ENCODE results near the gene WDR88.
"Not testable (repeated sequence)": the region's sequence is repeated elsewhere in the genome, so short reads cannot be mapped to it uniquely, and the experiment has no call there.

WDR88 gene

GRCh38 chr19:33199441-33200265 is 67.7 kb downstream of the WDR88 start:
- no peak for DNase-seq

GRCh38 chr19:33201473-33201872 is 69.6 kb downstream of the WDR88 start:
- DNase-seq: no peak

GRCh38 chr19:33201886-33202545 is 70.1 kb downstream of the WDR88 start:
- DNase-seq: no peak

- no peak for DNase-seq
Measured at GRCh38 chr19:33202546-33203507, 70.9 kb downstream of the WDR88 start.

- DNase-seq: no peak
Measured at GRCh38 chr19:33203529-33203928, 71.6 kb downstream of the WDR88 start.

- no peak for DNase-seq
Measured at GRCh38 chr19:33204136-33204973, 72.4 kb downstream of the WDR88 start.

- DNase-seq: no peak
Measured at GRCh38 chr19:33205110-33205509, 73.2 kb downstream of the WDR88 start.

GRCh38 chr19:33205531-33206260 is 73.8 kb downstream of the WDR88 start:
- DNase-seq: no peak

GRCh38 chr19:33206261-33207039 is 74.5 kb downstream of the WDR88 start:
- no peak for DNase-seq

GRCh38 chr19:33207040-33207620 is 75.2 kb downstream of the WDR88 start:
- no peak for DNase-seq

- no peak for DNase-seq
Measured at GRCh38 chr19:33207903-33208302, 76.0 kb downstream of the WDR88 start.

GRCh38 chr19:33208371-33208895 is 76.5 kb downstream of the WDR88 start:
- DNase-seq: no peak

GRCh38 chr19:33208904-33209849 is 77.3 kb downstream of the WDR88 start:
- no peak for DNase-seq

GRCh38 chr19:33209850-33210230 is 77.9 kb downstream of the WDR88 start:
- DNase-seq: not testable (repeated sequence)

GRCh38 chr19:33210266-33210940 is 78.5 kb downstream of the WDR88 start:
- DNase-seq: no peak

GRCh38 chr19:33211794-33212435 is 80.0 kb downstream of the WDR88 start:
- DNase-seq: no peak

GRCh38 chr19:33212436-33213172 is 80.7 kb downstream of the WDR88 start:
- DNase-seq: no peak
